Heart left ventricle (tissue), 13 donors: ENCODE measurements around the gene OPHN1.

Experiments
- CTCF ChIP-seq, 12 donors: fragments of 200-600 bp; sonication (generic) in 4 of 12; IDR thresholded peaks; one replicate each; pipeline versions ENCODE4 v1.5.0 to v1.8.0; 2018 to 2022; ENCODE audit warnings: antibody characterized with exemption in 12 of 12, mild to moderate bottlenecking in 5 of 12
- POLR2A ChIP-seq, 2 donors: fragments of 450-650 bp; IDR thresholded peaks; one replicate each; pipeline ENCODE4 v1.6.1; 2017; ENCODE audit warnings: antibody characterized with exemption in 2 of 2, mild to moderate bottlenecking in 2 of 2, moderate library complexity in 2 of 2
- donor health status: ischemic (EF 13 %, LVEDD 7.1; RV severe dilation, severe dysfunction).
- donor health status: DM: no; HTN: yes; CAD: no.
- donor health status: DM: no; HTN: no; CAD: no.
- donor health status: ischemic (EF 25% LVEDD 6.9; RV normal size, moderate dysfunction).
- donor health status: ischemic (EF 25% LVEDD 5.7; RV mildly dilated, moderate dysfunction).
- donor health status: ischemic (EF 35%, LVEDD 5.7; RV mildly dilated, moderate dysfunction).
- donor health status: nonischemic (EF 11% LVEDD 7.7; RV severe dilation, severe dysfunction).
- donor health status: DM: yes; HTN: yes; CAD: no.
- donor health status: PGD.
- donor health status: ischemic (EF 29% LVEDD 5.4; RV normal size, mild dysfunction).
- donor health status: nonischemic (EF 23%, LVEDD 6.1; RV moderate dilation, normal function).

- no peak for TF ChIP-seq CTCF (IDR thresholded peaks at IDR 0.05)
- TF ChIP-seq POLR2A (IDR thresholded peaks at IDR 0.05): no peak
Measured at GRCh38 chrX:68461576-68461975, 28.3 kb upstream of the OPHN1 start.
